D341Med (cell line): ENCODE data around the gene KRTAP10-12.
"Not testable (repeated sequence)": the region's sequence is repeated elsewhere in the genome, so short reads cannot be mapped to it uniquely, and the experiment has no call there.

Experiments used
- DNase-seq: peaks from one replicate; pipeline ENCODE4 v3.0.0; 2012; ENCODE audit warnings: low spot score

KRTAP10-12 gene

GRCh38 chr21:44697172-44697810, at the start of gene KRTAP10-12:
KRTAP10-12 (plus strand) TSS chr21:44697172; CDS start chr21:44697202, 30 bp downstream.
- DNase-seq = not testable (repeated sequence)

- no peak for DNase-seq
These were observed 49.8 kb upstream of the KRTAP10-12 start for GRCh38 chr21:44647222-44647552.

GRCh38 chr21:44648557-44649311, 48.2 kb upstream of the KRTAP10-12 start:
- no peak for DNase-seq

GRCh38 chr21:44649521-44650100, 47.4 kb upstream of the KRTAP10-12 start:
- DNase-seq = no peak

- DNase-seq = no peak
These were observed 46.6 kb upstream of the KRTAP10-12 start for GRCh38 chr21:44650265-44650972.

GRCh38 chr21:44650973-44651675, 45.8 kb upstream of the KRTAP10-12 start:
- no peak for DNase-seq

GRCh38 chr21:44653123-44653522, 43.8 kb upstream of the KRTAP10-12 start:
- no peak for DNase-seq

- no peak for DNase-seq
These were observed 43.1 kb upstream of the KRTAP10-12 start for GRCh38 chr21:44653656-44654575.

GRCh38 chr21:44654576-44655175, 42.3 kb upstream of the KRTAP10-12 start, which contains the start of gene KRTAP12-4:
KRTAP12-4 (minus strand) TSS chr21:44654659; CDS start chr21:44654614, 45 bp downstream.
- no peak for DNase-seq

GRCh38 chr21:44656868-44657267, 40.1 kb upstream of the KRTAP10-12 start:
- DNase-seq = no peak

- DNase-seq = no peak
These were observed 39.1 kb upstream of the KRTAP10-12 start, which contains the start of gene KRTAP12-3 for GRCh38 chr21:44657635-44658540. KRTAP12-3 (plus strand) TSS chr21:44657932; CDS start chr21:44657980, 48 bp downstream.

GRCh38 chr21:44658541-44658910, 38.4 kb upstream of the KRTAP10-12 start:
- no peak for DNase-seq

GRCh38 chr21:44658913-44659595, 37.9 kb upstream of the KRTAP10-12 start:
- no peak for DNase-seq

- not testable (repeated sequence) for DNase-seq
These were observed 35.4 kb upstream of the KRTAP10-12 start for GRCh38 chr21:44661567-44661966.

GRCh38 chr21:44664691-44665090, 32.3 kb upstream of the KRTAP10-12 start:
- DNase-seq = no peak

- DNase-seq = no peak
These were observed 30.3 kb upstream of the KRTAP10-12 start, which contains the start of gene KRTAP12-2 for GRCh38 chr21:44666401-44667320. KRTAP12-2 (minus strand) TSS chr21:44666927; CDS start chr21:44666886, 41 bp downstream.

GRCh38 chr21:44667612-44668011, 29.4 kb upstream of the KRTAP10-12 start:
- DNase-seq = no peak
